ENCODE measurements around the gene SUCLG2.

DNA sequence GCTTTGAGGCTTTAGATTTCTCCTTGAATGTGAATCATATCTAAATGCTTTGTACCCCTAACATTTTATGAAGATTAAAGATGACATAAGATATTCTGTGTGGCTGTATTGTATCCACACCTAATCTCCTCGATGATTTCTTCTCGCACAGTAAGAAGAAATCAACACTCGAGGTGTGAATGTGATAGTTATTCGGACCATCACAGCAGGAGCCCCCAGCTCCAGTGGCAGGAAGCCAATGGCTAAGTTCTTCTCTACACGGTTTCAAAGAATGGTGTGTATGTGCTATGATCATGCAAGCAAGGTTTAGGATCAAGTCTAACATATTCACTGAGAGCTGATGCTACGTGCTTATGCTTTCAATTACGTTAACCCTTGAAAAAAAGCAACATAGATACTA lies 271.0 kb downstream of the SUCLG2 start:
- TF ChIP-seq EZH2 (optimal IDR thresholded peaks at IDR 0.05; ENCODE audit: low read depth, low read length) (no peak), CTCF (IDR thresholded peaks at IDR 0.05; ENCODE audit: low read length) (no peak)

Data from MM.1S (cell line).